GM23338 (cell line): ENCODE measurements around the gene TBC1D14. TPM values are rescaled to one million over a fixed set of nuclear protein-coding genes. Genes with fewer than 3 reads are reported as not detected.

Source experiments
- ATAC-seq: fragments of 200-7000 bp; cut with Tn5 transposase; 3 replicates; pipeline ENCODE4 v1.9.1; 2020
- DNase-seq: peaks from one replicate; pipeline ENCODE4 v3.0.0-alpha.2; 2015; ENCODE audit warnings: low spot score
- H2AFZ ChIP-seq: fragments of 200-600 bp; sonication (generic); 2 replicates; pipeline ENCODE4 v1.8.0; 2016; ENCODE audit warnings: antibody characterized with exemption, mild to moderate bottlenecking, moderate library complexity
- H3F3A ChIP-seq: fragments of 200-600 bp; sonication (generic); replicated peaks from 2 replicates; pipeline ENCODE4 v1.8.0; 2017; ENCODE audit warnings: antibody characterized with exemption, mixed run types, low read depth
- H3K27ac ChIP-seq: fragments of 200-600 bp; sonication (generic); 2 replicates; pipeline ENCODE4 v1.6.1; 2016; ENCODE audit warnings: low read depth
- H3K27me3 ChIP-seq: fragments of 200-600 bp; sonication (generic); 2 replicates; pipeline ENCODE4 v1.8.0; 2016; ENCODE audit warnings: mild to moderate bottlenecking, mixed run types, moderate library complexity; ENCODE audit not compliant: insufficient read depth
- H3K36me3 ChIP-seq: fragments of 200-600 bp; sonication (generic); 2 replicates; pipeline ENCODE4 v1.8.0; 2016; ENCODE audit warnings: mild to moderate bottlenecking; ENCODE audit not compliant: insufficient read depth
- H3K4me1 ChIP-seq: fragments of 200-600 bp; sonication (generic); 2 replicates; pipeline ENCODE4 v1.8.0; 2016; ENCODE audit warnings: mild to moderate bottlenecking, moderate library complexity; ENCODE audit not compliant: insufficient read depth
- H3K4me2 ChIP-seq: fragments of 200-600 bp; sonication (generic); 2 replicates; pipeline ENCODE4 v1.7.1; 2017; ENCODE audit warnings: mixed run types
- H3K4me3 ChIP-seq: fragments of 200-600 bp; sonication (generic); 2 replicates; pipeline ENCODE4 v1.6.1; 2016; ENCODE audit warnings: mixed run types
- H3K79me2 ChIP-seq: fragments of 200-600 bp; sonication (generic); replicated peaks from 2 replicates; pipeline ENCODE4 v1.8.0; 2017; ENCODE audit warnings: mild to moderate bottlenecking; ENCODE audit not compliant: insufficient read depth
- H3K9me2 ChIP-seq: fragments of 200-600 bp; sonication (generic); 2 replicates; pipeline ENCODE4 v1.8.0; 2017; ENCODE audit not compliant: insufficient read depth
- H4K20me1 ChIP-seq: fragments of 200-600 bp; sonication (generic); replicated peaks from 2 replicates; pipeline ENCODE4 v1.8.0; 2017; ENCODE audit warnings: mild to moderate bottlenecking; ENCODE audit not compliant: insufficient read depth
- H3K27ac Mint-ChIP-seq: 2 replicates; pipeline ENCODE4 v1.8.0; 2020; ENCODE audit warnings: inconsistent platforms, mild to moderate bottlenecking, moderate library complexity, mixed read lengths
- H3K27me3 Mint-ChIP-seq: 3 replicates; pipeline ENCODE4 v1.8.0; 2022; ENCODE audit warnings: low read depth, mild to moderate bottlenecking, moderate library complexity, mixed read lengths, inconsistent platforms; ENCODE audit not compliant: insufficient read depth, poor library complexity
- H3K36me3 Mint-ChIP-seq: 3 replicates; pipeline ENCODE4 v1.8.0; 2021; ENCODE audit warnings: low read depth, mild to moderate bottlenecking, inconsistent platforms, moderate library complexity, mixed read lengths
- H3K4me1 Mint-ChIP-seq: 3 replicates; pipeline ENCODE4 v1.8.0; 2020; ENCODE audit warnings: mild to moderate bottlenecking, inconsistent platforms, mixed read lengths
- H3K4me3 Mint-ChIP-seq: 3 replicates; pipeline ENCODE4 v1.8.0; 2021; ENCODE audit warnings: moderate library complexity, mild to moderate bottlenecking, inconsistent platforms, mixed read lengths
- H3K9me3 Mint-ChIP-seq: 3 replicates; pipeline ENCODE4 v1.8.0; 2020; ENCODE audit warnings: moderate library complexity, mild to moderate bottlenecking, inconsistent platforms, mixed read lengths
- EZH2phosphoT487 ChIP-seq: fragments of 200-600 bp; sonication (generic); IDR thresholded peaks from one replicate; pipeline ENCODE4 v1.8.1; 2018; ENCODE audit warnings: antibody characterized with exemption; ENCODE audit not compliant: unreplicated experiment
- POLR2AphosphoS5 ChIP-seq: IDR thresholded peaks from 2 replicates; pipeline ENCODE4 v1.6.1; 2016; ENCODE audit warnings: antibody characterized with exemption, low read depth
- ZNF114 ChIP-seq: fragments of 250-450 bp; sonication (Bioruptor Pico); IDR thresholded peaks from 2 replicates; pipeline ENCODE4 v1.5.0; 2020; ENCODE audit warnings: mild to moderate bottlenecking, moderate library complexity
- ZNF331 ChIP-seq: fragments of 250-450 bp; sonication (Bioruptor Pico); IDR thresholded peaks from 2 replicates; pipeline ENCODE4 v1.5.0; 2020; ENCODE audit warnings: low read depth, mild to moderate bottlenecking, moderate library complexity
- ZNF462 ChIP-seq: fragments of 250-450 bp; sonication (Bioruptor Pico); IDR thresholded peaks from 2 replicates; pipeline ENCODE4 v1.5.0; 2020; ENCODE audit warnings: mild to moderate bottlenecking, moderate library complexity
- polyA plus RNA-seq: library from polyadenylated mRNA; unstranded; fragments of >200 nt; fragmentation: Nextera tagmentation; extraction: Ambion mirVana; gene quantifications from 2 replicates; pipeline ENCODE4 v1.2.1, GENCODE V29; 2016
- total RNA-seq: library from RNA; depleted of rRNA; stranded (reverse); fragments of >200 nt; shearing (Covaris generic); gene quantifications from 2 replicates; pipeline ENCODE4 v1.2.3, GENCODE V29; 2014
- TF ChIP-seq, protein P1 (sequence below): IDR thresholded peaks from 2 replicates; pipeline ENCODE4 v1.6.1; 2016; ENCODE audit warnings: antibody characterized with exemption
- TF ChIP-seq, protein P2 (sequence below), 2 experiments: fragments of 200-600 bp in 1 of 2; sonication (generic) in 1 of 2; conservative IDR thresholded peaks; 2 replicates each; pipeline versions ENCODE4 v1.5.1 to v1.6.1; 2016 to 2017; ENCODE audit warnings: antibody characterized with exemption in 2 of 2, low read depth in 2 of 2, mild to moderate bottlenecking in 2 of 2, moderate library complexity in 1 of 2

TBC1D14 gene
- total and polyA plus RNA-seq, 2 experiments from 2014 or later, result 18.2 to 59.7 TPM

GRCh38 chr4:6915041-6916005 is 5.7 kb downstream of the TBC1D14 start (continued):
- TF ChIP-seq ZNF462 (no peak), EZH2phosphoT487 (no peak), POLR2AphosphoS5 (no peak), ZNF114 (CRISPR knock-in tag) (no peak)
- TF ChIP-seq, protein P1, sequence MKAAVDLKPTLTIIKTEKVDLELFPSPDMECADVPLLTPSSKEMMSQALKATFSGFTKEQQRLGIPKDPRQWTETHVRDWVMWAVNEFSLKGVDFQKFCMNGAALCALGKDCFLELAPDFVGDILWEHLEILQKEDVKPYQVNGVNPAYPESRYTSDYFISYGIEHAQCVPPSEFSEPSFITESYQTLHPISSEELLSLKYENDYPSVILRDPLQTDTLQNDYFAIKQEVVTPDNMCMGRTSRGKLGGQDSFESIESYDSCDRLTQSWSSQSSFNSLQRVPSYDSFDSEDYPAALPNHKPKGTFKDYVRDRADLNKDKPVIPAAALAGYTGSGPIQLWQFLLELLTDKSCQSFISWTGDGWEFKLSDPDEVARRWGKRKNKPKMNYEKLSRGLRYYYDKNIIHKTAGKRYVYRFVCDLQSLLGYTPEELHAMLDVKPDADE, result no peak

- H3K79me2 ChIP-seq, result peaks cover 63% of the 10 kb centered on the region
- no peaks in the 10 kb centered on the region for H3K9me2 ChIP-seq
- Mint-ChIP-seq H3K4me1 (peaks cover 32% of the 10 kb centered on the region), H3K27ac (no peak overlapping the region), H3K36me3 (no peaks in the 10 kb centered on the region), H3K4me3 (no peak overlapping the region), H3K27me3 (peaks cover 18% of the 10 kb centered on the region), H3K9me3 (no peaks in the 10 kb centered on the region)
- no peaks in the 10 kb centered on the region for H3K36me3 ChIP-seq
- ATAC-seq (no peak), DNase-seq (no peak)
- H4K20me1 ChIP-seq, result peaks cover 15% of the 10 kb centered on the region
- no peak overlapping the region for H2AFZ ChIP-seq
- no peak overlapping the region for H3K4me2 ChIP-seq
- H3K4me3 ChIP-seq, result no peak overlapping the region
- peaks cover 1% of the 10 kb centered on the region; the same call in 1 of the 2 replicates for H3K27me3 ChIP-seq
- H3K4me1 ChIP-seq, result peaks cover 11% of the 10 kb centered on the region; the same call in 1 of the 2 replicates
- 0 out of 2 replicates have a peak, but pooled peaks cover 5% of the 10 kb centered on the region for H3F3A ChIP-seq
- no peak overlapping the region for H3K27ac ChIP-seq
- TF ChIP-seq, protein P2, sequence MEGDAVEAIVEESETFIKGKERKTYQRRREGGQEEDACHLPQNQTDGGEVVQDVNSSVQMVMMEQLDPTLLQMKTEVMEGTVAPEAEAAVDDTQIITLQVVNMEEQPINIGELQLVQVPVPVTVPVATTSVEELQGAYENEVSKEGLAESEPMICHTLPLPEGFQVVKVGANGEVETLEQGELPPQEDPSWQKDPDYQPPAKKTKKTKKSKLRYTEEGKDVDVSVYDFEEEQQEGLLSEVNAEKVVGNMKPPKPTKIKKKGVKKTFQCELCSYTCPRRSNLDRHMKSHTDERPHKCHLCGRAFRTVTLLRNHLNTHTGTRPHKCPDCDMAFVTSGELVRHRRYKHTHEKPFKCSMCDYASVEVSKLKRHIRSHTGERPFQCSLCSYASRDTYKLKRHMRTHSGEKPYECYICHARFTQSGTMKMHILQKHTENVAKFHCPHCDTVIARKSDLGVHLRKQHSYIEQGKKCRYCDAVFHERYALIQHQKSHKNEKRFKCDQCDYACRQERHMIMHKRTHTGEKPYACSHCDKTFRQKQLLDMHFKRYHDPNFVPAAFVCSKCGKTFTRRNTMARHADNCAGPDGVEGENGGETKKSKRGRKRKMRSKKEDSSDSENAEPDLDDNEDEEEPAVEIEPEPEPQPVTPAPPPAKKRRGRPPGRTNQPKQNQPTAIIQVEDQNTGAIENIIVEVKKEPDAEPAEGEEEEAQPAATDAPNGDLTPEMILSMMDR (conservative IDR thresholded peaks at IDR 0.05; ENCODE audit: low read depth in 2 of 2), result no peak
- no peak for TF ChIP-seq ZNF331
Measured at GRCh38 chr4:6916069-6916586, 6.5 kb downstream of the TBC1D14 start.
